Measurements from ENCODE around the gene KRT14. TPM values are rescaled to one million over a fixed set of nuclear protein-coding genes. Genes with fewer than 3 reads are reported as not detected.
A peak's percentile ranks its signal among the peaks of the same experiment; 100 is the strongest.

KRT14 gene
- total RNA-seq, 1 experiment from 2014 or later = not detected

GRCh38 chr17:41563607-41564170, 23.0 kb downstream of the KRT14 start:
- in situ Hi-C loops (cut with HindIII; ENCODE audit: low pct_unique_long_range_greater_than_20kb, low sequenced_read_pairs) = no loop called here

GRCh38 chr17:41561554-41561953, 25.1 kb downstream of the KRT14 start:
- DNase-seq (ENCODE audit: low read depth, low spot score) = no peak
- in situ Hi-C loops (cut with HindIII; ENCODE audit: low pct_unique_long_range_greater_than_20kb, low sequenced_read_pairs) = no loop called here

More at GRCh38 chr17:41563607-41564170, 23.0 kb downstream of the KRT14 start:
- DNase-seq (ENCODE audit: low read depth, low spot score) = no peak

DNA sequence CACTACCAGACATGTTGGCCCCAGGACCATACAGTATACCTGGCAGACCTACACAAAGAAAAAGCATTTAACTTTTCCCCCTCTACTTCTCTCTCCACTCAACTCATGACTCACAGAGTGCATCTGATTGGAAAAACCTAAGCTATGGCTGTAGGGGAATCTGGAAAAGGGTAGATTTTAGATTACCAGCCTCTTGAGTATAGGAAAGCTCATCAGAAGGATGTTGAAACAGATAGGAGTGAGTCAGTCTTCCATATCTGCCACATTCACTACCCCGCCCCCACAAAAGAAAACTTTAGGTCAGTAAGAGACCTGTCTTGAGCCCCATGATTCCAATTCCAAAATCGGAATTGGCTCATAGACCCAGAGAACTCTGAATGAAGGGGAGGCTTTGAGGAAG, 27.1 kb downstream of the KRT14 start:
- no peak for DNase-seq (ENCODE audit: low read depth, low spot score)
- in situ Hi-C loops (cut with HindIII; ENCODE audit: low pct_unique_long_range_greater_than_20kb, low sequenced_read_pairs) = no loop called here

- no peak for DNase-seq (ENCODE audit: low read depth, low spot score)
- in situ Hi-C loops (cut with HindIII; ENCODE audit: low pct_unique_long_range_greater_than_20kb, low sequenced_read_pairs) = no loop called here
Measured at GRCh38 chr17:41556931-41557330, 29.8 kb downstream of the KRT14 start.

DNA sequence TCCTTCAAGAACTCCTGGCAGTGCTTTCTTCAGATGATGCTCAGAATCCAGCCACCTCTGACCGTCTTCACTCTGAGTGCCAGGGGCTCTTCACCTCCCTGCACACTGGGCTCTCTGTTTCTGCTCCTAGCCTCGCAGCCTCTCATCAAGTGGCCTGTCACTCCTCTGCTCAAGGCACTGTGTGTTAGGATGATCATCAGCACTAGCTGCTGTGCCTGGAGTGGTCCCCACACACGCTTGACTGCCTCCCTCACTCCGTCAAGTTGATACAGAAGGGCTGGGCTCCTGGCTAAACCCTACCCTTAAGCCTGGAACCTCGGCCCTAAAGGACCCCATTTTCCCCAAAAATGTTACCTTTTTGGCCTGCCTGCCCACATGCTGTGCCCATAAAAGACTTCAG, 30.4 kb downstream of the KRT14 start:
- in situ Hi-C loops (cut with HindIII; ENCODE audit: low pct_unique_long_range_greater_than_20kb, low sequenced_read_pairs) = no loop called here
- no peak for DNase-seq (ENCODE audit: low read depth, low spot score)

DNA sequence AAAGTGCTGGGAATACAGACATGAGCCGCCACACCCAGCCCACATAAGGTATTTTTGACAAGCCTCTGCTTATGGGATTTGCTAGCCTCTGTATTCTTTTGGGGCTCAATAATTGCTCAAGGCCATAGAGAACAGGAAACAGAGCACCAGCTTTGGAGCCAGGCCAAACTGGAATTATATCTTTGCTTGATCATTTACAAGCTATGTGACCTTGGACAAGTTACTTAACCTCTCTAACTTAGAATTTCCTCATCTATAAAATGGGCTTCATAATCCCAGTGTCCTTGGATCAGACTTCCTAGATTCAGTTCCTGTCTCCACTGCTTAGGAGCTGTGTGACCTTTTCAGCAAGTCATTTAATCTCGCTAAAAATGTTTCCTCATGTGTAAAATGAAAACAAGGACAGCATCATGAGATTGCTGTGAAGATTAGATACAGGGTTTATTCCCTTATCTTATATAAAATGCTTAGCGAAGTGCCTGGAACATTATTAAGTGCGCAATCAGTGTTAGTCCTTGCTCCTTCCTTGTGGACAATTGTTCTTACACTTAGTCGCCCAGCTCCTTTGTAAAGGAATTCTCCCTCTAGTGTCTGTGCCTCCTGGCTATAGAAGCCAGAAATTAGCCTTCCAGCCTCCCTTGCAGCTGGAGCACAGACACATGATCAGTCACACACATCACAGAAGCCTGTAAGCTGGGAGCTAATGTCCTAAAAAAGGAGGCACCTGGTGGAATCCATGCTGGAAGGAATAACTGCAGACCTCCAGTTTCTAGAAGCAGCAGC, 31.4 kb downstream of the KRT14 start:
- in situ Hi-C loops (cut with HindIII; ENCODE audit: low pct_unique_long_range_greater_than_20kb, low sequenced_read_pairs) = no loop called here
- no peak for DNase-seq (ENCODE audit: low read depth, low spot score)

- in situ Hi-C loops (cut with HindIII; ENCODE audit: low pct_unique_long_range_greater_than_20kb, low sequenced_read_pairs) = no loop called here
- DNase-seq (ENCODE audit: low read depth, low spot score) = no peak
Measured at GRCh38 chr17:41553987-41554680, 32.6 kb downstream of the KRT14 start.

- DNase-seq (ENCODE audit: low read depth, low spot score) = no peak
- in situ Hi-C loops (cut with HindIII; ENCODE audit: low pct_unique_long_range_greater_than_20kb, low sequenced_read_pairs) = no loop called here
Measured at GRCh38 chr17:41553176-41553575, 33.5 kb downstream of the KRT14 start.

GRCh38 chr17:41552455-41552854, 34.2 kb downstream of the KRT14 start:
- no peak for DNase-seq (ENCODE audit: low read depth, low spot score)
- in situ Hi-C loops (cut with HindIII; ENCODE audit: low pct_unique_long_range_greater_than_20kb, low sequenced_read_pairs) = no loop called here

DNA sequence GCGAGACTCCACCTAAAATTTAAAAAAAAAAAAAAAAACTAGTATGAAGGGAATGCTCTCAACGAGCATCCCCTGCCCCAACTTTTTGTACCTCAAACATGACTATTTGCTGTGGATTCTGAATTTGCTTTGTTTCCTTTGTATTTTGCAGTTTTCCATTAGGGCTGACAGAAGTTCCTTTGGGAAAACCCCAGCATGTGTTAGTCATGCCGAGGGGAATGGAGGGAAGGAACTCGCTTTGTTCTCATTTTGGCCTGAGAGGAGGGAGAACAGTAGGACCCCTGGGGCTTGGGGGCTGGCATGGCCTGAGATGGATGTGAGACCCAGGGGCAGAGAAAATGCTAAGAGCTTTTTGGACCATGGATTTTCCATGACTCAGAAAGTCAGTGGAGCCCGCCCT, 35.3 kb downstream of the KRT14 start:
- DNase-seq (ENCODE audit: low read depth, low spot score) = no peak
- in situ Hi-C loops (cut with HindIII; ENCODE audit: low pct_unique_long_range_greater_than_20kb, low sequenced_read_pairs) = no loop called here

GRCh38 chr17:41549596-41550039, 37.1 kb downstream of the KRT14 start:
- in situ Hi-C loops (cut with HindIII; ENCODE audit: low pct_unique_long_range_greater_than_20kb, low sequenced_read_pairs) = no loop called here
- DNase-seq (ENCODE audit: low read depth, low spot score) = no peak

DNA sequence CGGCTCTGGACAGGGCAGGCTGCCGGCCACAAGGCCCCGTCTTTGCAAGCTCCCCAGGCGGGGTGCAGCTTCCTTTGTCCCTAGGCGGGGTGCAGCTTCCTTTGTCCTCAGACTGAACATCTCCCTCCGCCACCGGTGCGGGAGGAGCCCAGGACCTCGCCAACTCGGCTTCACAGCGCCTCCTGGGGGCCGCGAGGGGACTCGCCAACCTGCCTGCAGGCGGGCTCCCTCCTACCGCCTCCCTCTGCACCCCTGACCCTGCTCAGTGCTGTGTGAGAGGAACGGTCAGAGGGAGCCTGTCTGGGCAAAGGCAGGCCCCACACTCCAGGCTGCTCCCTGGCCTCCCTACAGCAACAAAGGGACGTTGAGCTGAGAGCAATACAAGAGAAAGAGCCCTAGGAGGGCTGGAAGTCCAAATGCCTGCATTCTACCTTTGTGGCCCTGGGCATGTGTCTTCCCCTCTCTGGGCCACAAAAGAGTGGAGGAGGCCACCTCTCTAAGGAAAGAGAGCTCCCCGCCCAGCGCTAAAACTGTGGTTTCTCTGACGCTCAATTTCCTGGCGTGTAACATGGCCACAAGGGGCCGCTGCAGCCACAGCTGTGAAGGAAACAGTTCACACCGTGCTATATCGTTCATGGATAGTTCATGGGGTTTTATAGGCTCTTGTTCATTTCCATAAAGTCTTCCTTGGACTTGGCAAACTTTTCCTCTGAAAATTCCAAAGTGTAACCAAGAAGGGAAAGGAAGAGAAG, 37.7 kb downstream of the KRT14 start:
- DNase-seq (ENCODE audit: low read depth, low spot score) = peak; percentile 83
- in situ Hi-C loops (cut with HindIII; ENCODE audit: low pct_unique_long_range_greater_than_20kb, low sequenced_read_pairs) = no loop called here

GRCh38 chr17:41547921-41548843, 38.5 kb downstream of the KRT14 start:
- in situ Hi-C loops (cut with HindIII; ENCODE audit: low pct_unique_long_range_greater_than_20kb, low sequenced_read_pairs) = no loop called here
- peak; percentile 34 for DNase-seq (ENCODE audit: low read depth, low spot score)

DNA sequence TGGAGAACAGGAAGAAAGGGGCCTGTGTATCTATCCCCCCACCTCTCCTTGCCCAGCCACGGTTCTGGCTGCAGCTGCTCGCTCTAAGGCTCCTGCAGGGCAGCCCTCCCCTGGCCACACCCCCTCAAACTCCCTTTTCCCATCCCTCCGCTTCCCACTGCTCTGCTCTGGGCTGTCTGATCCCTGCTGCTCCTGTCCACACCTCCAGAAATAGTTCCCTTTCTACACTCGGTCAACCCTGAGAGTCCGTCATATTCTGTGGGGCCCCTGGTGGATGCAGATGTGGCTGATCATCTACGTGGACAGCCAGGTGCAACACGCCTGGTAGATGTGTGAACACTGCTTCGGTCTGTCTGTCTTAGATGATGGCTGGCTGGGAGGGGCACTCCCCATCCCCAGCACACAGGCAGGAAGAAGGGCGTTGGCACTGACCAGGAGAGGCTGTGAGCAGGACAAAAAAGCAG, 39.3 kb downstream of the KRT14 start:
- in situ Hi-C loops (cut with HindIII; ENCODE audit: low pct_unique_long_range_greater_than_20kb, low sequenced_read_pairs) = no loop called here
- DNase-seq (ENCODE audit: low read depth, low spot score) = no peak

DNA sequence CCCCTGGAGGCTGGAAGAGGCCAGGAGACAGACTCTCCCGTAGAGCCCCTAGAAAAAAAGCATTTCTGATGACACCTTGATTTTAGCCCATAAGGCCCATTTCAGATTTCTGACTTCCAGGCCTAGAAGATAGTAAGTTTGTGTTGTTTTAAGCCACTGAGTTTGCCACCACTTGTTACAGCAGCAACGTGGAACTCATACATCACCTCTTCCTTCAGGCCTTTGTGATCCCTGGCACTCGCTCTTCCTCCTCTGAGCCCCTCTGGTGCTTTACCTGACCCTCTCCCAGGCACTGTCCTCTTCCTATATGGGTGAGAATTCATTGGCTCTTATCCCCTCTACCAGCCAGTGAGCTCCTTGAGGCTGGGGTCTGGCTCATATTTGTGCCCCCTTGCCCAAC, 39.9 kb downstream of the KRT14 start:
- DNase-seq (ENCODE audit: low read depth, low spot score) = no peak
- in situ Hi-C loops (cut with HindIII; ENCODE audit: low pct_unique_long_range_greater_than_20kb, low sequenced_read_pairs) = no loop called here

GRCh38 chr17:41545829-41546410, 40.8 kb downstream of the KRT14 start:
- DNase-seq (ENCODE audit: low read depth, low spot score) = no peak
- in situ Hi-C loops (cut with HindIII; ENCODE audit: low pct_unique_long_range_greater_than_20kb, low sequenced_read_pairs) = no loop called here

- in situ Hi-C loops (cut with HindIII; ENCODE audit: low pct_unique_long_range_greater_than_20kb, low sequenced_read_pairs) = no loop called here
- DNase-seq (ENCODE audit: low read depth, low spot score) = no peak
Measured at GRCh38 chr17:41544935-41545334, 41.8 kb downstream of the KRT14 start.
